Measurements from ENCODE around the gene VPS13A. TPM values are rescaled to one million over a fixed set of nuclear protein-coding genes. Genes with fewer than 3 reads are reported as not detected.
A peak's percentile ranks its signal among the peaks of the same experiment; 100 is the strongest.
"Not testable (repeated sequence)": the region's sequence is repeated elsewhere in the genome, so short reads cannot be mapped to it uniquely, and the experiment has no call there.

Gene VPS13A
- total RNA-seq, 1 experiment from 2014 or later, result 2.6 TPM

GRCh38 chr9:77177894-77178794 lies 810 bp downstream of the VPS13A start:
- DNase-seq (ENCODE audit: low read depth), result no peak
- in situ Hi-C loops (cut with HindIII; ENCODE audit: low pct_unique_long_range_greater_than_20kb, low sequenced_read_pairs), result no loop called here

DNA sequence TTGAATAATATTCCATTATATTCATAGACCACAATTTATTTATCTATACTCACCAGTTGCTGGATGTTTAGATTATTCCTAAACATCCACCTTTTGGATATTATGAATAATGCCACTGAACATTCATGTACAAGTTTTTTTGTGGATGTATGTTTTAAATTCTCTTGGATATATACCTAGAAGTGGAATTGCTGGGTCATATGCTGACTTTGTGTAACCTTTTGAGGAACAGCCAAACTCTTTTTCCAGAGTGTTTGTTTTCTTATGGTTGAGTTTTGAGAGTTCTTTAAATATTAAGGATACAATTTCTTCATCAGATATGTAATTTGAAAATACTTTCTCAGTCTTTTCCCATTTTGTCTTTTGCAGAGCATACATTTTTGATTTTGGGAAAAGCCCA lies 2.7 kb downstream of the VPS13A start:
- DNase-seq (ENCODE audit: low read depth), result no peak
- in situ Hi-C loops (cut with HindIII; ENCODE audit: low pct_unique_long_range_greater_than_20kb, low sequenced_read_pairs), result no loop called here

DNA sequence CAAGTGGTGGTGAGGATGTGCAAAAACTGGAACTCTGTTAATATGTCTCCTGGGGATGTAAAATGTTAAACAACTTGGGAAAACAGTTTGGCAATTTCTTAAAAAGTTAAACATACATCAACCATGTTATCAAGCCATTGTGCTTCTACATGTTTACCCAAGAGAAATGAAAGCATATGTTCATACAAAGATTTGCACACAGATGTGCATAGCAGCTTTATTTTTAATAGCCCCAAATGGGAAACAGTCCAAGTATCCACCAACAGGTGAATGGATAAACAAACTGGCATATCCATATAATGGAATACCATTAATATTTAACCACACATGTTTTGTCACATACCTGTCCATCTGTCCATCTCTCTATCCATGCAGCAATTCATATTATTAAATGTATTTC lies 6.2 kb downstream of the VPS13A start:
- DNase-seq (ENCODE audit: low read depth), result no peak
- in situ Hi-C loops (cut with HindIII; ENCODE audit: low pct_unique_long_range_greater_than_20kb, low sequenced_read_pairs), result no loop called here

- in situ Hi-C loops (cut with HindIII; ENCODE audit: low pct_unique_long_range_greater_than_20kb, low sequenced_read_pairs), result no loop called here
Measured at GRCh38 chr9:77188242-77188641, 10.9 kb downstream of the VPS13A start.

DNA sequence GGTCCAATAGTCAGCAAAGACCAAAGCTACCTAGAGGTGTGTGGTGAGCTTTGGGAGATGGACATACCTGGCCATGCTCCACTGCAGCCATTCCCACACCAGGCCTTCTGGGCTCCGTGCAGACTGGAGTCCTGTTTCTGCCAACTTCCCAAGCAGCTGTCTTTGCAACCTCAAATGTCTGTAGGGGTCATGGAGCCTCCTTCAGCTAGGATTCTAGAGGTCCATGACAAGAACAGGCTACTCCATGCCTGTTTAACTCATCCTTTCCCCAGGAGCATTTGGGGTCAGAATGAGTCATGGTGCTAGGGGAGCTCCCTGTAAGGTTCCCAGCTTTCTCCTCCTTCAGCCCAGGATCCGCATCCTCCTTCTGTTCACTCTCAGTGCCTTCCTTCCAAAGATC lies 17.1 kb downstream of the VPS13A start:
- DNase-seq (ENCODE audit: low read depth), result no peak

More at GRCh38 chr9:77188242-77188641, 10.9 kb downstream of the VPS13A start:
- DNase-seq (ENCODE audit: low read depth), result no peak

DNA sequence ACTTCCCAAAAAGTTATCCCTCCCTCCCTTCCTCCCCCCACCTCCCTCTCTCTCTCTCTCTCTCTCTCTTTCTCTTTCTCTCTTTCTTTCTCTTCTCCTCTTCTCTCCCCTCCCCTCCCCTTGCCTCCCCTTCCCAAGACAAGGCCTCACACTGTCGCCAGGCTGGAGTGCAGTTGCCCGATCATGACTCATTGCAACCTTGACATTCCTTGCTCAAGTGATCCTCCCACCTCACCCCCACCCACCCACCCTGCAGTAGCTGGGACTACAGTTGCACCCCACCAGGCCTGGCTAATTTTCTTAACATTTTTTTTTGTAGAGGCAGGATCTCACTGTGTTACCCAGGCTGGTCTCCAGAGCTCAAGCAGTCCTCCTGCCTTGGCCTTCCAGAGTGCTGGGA lies 32.8 kb downstream of the VPS13A start:
- in situ Hi-C loops (cut with HindIII; ENCODE audit: low pct_unique_long_range_greater_than_20kb, low sequenced_read_pairs), result no loop called here
- no peak for DNase-seq (ENCODE audit: low read depth)

More for the DNA sequence above, 17.1 kb downstream of the VPS13A start:
- in situ Hi-C loops (cut with HindIII; ENCODE audit: low pct_unique_long_range_greater_than_20kb, low sequenced_read_pairs), result no loop called here

GRCh38 chr9:77211561-77211960 lies 34.2 kb downstream of the VPS13A start:
- in situ Hi-C loops (cut with HindIII; ENCODE audit: low pct_unique_long_range_greater_than_20kb, low sequenced_read_pairs), result no loop called here
- DNase-seq (ENCODE audit: low read depth), result no peak

DNA sequence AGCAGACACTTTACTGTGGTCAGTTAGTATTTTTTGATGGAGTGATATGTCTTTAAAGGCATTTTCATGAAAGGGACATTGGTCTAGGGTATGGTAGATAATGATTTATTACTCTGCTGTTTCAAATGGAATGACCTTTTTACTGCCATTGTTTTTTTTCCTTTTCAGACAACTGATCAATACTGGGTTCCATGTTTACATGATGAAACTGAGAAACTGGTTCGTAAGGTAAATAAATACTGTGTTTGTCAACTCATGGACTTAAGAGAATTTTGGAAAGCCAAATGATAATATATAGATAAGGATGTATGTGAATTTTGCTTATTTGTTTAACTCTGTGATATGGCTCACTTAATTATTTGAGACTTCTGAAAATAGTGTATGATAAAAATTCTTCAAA lies 35.5 kb downstream of the VPS13A start:
- in situ Hi-C loops (cut with HindIII; ENCODE audit: low pct_unique_long_range_greater_than_20kb, low sequenced_read_pairs), result no loop called here

DNA sequence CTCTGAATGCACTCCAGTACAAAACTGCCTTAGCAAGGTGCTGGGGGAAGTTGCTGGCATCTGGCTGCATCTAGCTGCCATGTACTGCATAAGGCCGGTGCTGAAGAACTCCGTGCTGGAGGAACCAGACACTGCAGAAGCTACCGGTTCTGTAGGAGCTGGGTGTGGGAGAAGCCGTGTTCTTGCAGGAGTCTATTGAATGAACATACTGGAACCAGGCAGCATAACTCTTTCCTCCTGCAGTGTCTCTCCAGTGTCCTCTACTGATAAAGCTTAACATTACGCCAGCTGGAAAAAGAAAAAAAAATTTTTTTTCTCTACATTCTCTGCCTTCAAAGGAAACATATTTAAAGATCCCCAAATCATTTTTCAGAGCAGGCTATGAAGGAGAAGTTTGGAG lies 38.5 kb downstream of the VPS13A start:
- peak; percentile 4 for DNase-seq (ENCODE audit: low read depth)
- in situ Hi-C loops (cut with HindIII; ENCODE audit: low pct_unique_long_range_greater_than_20kb, low sequenced_read_pairs), result no loop called here

More for the DNA sequence above, 35.5 kb downstream of the VPS13A start:
- no peak for DNase-seq (ENCODE audit: low read depth)

DNA sequence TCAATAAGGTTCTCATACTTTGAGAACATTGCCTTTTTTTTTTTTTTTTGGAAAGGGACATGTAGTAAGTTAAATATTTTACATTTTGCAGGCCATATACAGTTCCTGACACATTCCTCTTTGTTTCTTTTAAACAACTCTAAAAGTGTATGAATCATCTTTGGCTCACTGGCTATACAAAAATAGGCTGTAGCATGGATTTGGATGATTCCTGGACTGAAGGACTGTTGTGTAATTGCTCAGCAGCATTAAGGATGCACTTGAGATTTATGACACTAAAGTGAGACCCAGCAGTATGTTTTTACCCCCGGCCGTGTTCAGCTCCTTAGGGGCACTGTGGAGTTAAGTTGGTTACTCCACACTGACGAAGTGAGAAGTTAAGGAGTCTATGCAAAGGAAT lies 41.3 kb downstream of the VPS13A start:
- DNase-seq (ENCODE audit: low read depth), result no peak
- in situ Hi-C loops (cut with HindIII; ENCODE audit: low pct_unique_long_range_greater_than_20kb, low sequenced_read_pairs), result no loop called here

DNA sequence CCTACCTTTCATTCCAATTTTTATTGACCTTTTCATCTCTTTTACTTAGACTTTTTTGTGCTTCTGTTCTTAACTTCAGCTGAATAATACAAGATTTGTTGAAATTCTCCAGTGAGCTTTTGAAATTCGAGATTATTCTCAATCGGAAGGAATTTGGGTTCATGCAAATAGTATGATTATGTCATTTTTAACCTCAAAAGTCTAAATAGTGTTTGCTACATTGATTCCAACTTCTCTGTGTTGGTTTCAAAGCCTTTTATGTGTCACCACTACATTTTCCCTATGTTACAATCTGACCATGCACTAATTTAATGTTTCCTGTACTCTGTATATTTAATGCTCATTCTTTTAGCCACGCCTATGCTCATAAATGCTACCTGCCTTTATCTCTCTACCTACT lies 44.1 kb downstream of the VPS13A start:
- DNase-seq (ENCODE audit: low read depth), result no peak
- in situ Hi-C loops (cut with HindIII; ENCODE audit: low pct_unique_long_range_greater_than_20kb, low sequenced_read_pairs), result no loop called here

DNA sequence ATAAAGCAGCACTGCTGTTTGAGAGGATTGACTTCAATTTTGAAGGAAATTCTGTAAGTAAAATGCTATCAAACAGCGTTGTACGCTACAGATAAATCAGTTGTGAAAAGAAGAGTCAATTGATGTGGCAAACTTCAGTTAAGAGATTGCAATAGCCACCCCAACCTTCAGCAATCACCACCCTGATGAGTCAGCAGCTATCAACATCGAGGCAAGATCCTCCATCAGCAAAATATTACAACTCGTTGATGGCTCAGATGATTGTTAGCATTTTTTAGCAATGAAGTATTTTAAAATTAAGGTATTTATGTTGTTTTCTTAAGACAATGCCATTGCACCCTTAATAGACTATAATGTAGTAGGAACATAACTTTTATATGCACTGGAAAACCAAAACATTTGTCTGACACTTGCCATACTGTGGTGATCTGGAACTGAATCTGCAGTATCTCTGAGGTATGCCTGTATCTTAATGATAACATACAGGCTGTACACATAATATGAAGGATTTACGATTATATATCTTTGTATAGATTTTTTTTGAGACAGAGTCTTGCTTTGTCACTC lies 47.5 kb downstream of the VPS13A start:
- in situ Hi-C loops (cut with HindIII; ENCODE audit: low pct_unique_long_range_greater_than_20kb, low sequenced_read_pairs), result no loop called here
- no peak for DNase-seq (ENCODE audit: low read depth)

DNA sequence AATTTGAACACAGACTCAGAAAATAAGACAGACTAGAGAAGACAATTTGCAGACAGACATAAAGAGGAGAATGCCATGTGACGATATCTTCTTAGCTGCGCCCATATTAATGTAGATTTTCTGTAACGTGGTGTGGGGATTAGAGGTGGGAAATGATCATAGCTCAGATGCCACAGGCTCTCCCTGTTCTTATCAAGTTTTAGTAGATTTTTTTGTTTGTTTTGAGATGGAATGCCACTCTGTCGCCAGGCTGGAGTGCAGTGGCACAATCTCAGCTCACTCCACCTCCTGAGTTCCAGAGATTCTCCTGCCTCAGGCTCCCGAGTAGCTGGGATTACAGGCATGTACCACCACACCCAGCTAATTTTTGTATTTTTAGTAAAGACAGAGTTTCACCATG lies 59.4 kb downstream of the VPS13A start:
- no peak for DNase-seq (ENCODE audit: low read depth)
- in situ Hi-C loops (cut with HindIII; ENCODE audit: low pct_unique_long_range_greater_than_20kb, low sequenced_read_pairs), result no loop called here

GRCh38 chr9:77237896-77238295 lies 60.6 kb downstream of the VPS13A start:
- in situ Hi-C loops (cut with HindIII; ENCODE audit: low pct_unique_long_range_greater_than_20kb, low sequenced_read_pairs), result no loop called here
- DNase-seq (ENCODE audit: low read depth), result no peak

DNA sequence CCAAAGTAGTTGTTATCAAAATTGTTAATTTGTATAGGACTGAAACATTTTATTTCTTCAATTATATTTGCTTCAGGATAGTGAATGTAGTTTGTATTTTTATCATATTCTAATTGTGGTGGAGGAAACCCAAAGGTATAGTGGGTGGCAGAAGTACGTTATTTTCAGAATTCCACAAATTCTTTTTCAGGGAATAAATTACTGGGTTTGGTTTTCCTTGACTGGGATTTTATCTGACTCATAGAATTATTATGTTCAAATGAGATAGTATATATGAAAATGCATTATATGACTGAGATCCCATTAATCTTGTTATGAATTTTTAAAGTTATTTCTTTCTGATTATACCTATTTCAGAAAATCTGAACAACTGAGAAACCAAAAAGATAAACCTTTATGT lies 73.7 kb downstream of the VPS13A start:
- no peak for DNase-seq (ENCODE audit: low read depth)
- in situ Hi-C loops (cut with HindIII; ENCODE audit: low pct_unique_long_range_greater_than_20kb, low sequenced_read_pairs), result no loop called here

DNA sequence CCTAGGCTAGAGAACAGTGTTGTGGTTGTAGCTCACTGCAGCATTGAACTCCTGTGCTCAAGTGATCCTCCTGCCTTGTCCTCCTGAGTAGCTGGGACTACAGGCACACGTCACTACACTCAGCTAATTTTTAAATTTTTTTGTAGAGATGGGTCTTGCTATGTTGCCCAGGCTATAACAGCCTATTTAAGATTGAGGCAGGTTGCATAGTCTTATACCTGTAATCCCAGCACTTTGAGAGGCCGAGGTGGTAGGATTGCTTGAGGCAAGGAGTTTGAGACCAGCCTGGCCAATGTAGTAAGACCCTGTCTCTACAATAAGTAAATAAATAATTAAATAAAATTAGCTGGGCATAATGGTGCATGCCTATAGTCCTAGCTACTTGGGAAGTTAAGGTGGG lies 79.9 kb downstream of the VPS13A start:
- DNase-seq (ENCODE audit: low read depth), result no peak
- in situ Hi-C loops (cut with HindIII; ENCODE audit: low pct_unique_long_range_greater_than_20kb, low sequenced_read_pairs), result no loop called here

GRCh38 chr9:77261605-77262004 lies 84.3 kb downstream of the VPS13A start:
- no peak for DNase-seq (ENCODE audit: low read depth)
- in situ Hi-C loops (cut with HindIII; ENCODE audit: low pct_unique_long_range_greater_than_20kb, low sequenced_read_pairs), result no loop called here

DNA sequence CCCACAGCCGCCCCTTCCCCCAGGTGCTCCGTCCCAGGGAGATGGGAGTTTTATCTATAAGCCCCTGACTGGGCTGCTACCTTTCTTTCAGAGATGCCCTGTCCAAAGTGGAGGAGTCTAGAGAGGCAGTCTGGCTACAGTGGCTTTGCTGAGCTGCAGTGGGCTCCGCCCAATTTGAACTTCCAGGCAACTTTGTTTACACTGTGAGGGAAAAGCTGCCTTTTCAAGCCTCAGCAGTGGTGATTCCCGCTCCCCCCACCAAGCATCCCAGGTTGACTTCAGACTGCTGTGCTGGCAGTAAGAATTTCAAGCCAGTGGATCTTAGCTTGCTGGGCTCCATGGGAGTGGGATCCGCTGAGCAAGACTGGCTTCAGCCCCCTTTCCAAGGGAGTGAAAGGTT lies 90.4 kb downstream of the VPS13A start:
- in situ Hi-C loops (cut with HindIII; ENCODE audit: low pct_unique_long_range_greater_than_20kb, low sequenced_read_pairs); DNase-seq (ENCODE audit: low read depth): not testable (repeated sequence)

GRCh38 chr9:77271023-77271690 lies 93.8 kb downstream of the VPS13A start:
- no peak for DNase-seq (ENCODE audit: low read depth)
- in situ Hi-C loops (cut with HindIII; ENCODE audit: low pct_unique_long_range_greater_than_20kb, low sequenced_read_pairs), result no loop called here
